Fibroblast of villous mesenchyme (primary cell): ENCODE data around the gene XPA. TPM values are rescaled to one million over a fixed set of nuclear protein-coding genes. Genes with fewer than 3 reads are reported as not detected.

Experiments used
- DNase-seq: peaks from one replicate; pipeline ENCODE4 v3.0.0-alpha.2; 2010; ENCODE audit warnings: low read depth
- H3K4me3 ChIP-seq: 2 replicates; pipeline ENCODE4 v1.5.1; 2011; ENCODE audit warnings: low read depth, mild to moderate bottlenecking, low read length
- total RNA-seq: library from RNA; depleted of rRNA; stranded (reverse); fragments of >200 nt; gene quantifications from 2 replicates; pipeline ENCODE4 v1.2.3, GENCODE V29; 2012
- TF ChIP-seq, protein P1 (sequence below): IDR thresholded peaks from 2 replicates; pipeline ENCODE4 v1.5.1; 2012; ENCODE audit warnings: low read depth, mild to moderate bottlenecking, low read length; ENCODE audit not compliant: insufficient read depth

The XPA gene
- total RNA-seq, 1 donor: 7.8 TPM

DNA sequence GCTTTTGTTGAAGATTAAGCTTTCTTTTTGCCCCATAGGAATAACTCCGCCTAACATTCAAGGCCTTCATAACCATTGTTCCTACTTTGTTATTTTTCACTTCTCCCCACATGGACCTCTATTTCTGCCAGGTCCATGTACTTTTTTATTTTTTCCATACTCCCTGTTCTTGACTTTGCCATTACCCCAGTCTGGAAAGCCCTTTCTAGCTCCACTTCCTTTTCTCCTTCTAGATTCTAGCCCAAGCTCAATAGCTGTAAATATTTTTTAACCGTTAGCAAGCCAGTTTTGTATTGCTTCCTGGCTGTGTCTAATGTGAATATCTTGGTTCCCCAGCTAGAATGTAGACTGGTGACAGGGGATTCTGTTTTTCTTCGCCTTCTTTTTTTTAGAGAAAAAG, 37.4 kb downstream of the XPA start:
- TF ChIP-seq, protein P1, sequence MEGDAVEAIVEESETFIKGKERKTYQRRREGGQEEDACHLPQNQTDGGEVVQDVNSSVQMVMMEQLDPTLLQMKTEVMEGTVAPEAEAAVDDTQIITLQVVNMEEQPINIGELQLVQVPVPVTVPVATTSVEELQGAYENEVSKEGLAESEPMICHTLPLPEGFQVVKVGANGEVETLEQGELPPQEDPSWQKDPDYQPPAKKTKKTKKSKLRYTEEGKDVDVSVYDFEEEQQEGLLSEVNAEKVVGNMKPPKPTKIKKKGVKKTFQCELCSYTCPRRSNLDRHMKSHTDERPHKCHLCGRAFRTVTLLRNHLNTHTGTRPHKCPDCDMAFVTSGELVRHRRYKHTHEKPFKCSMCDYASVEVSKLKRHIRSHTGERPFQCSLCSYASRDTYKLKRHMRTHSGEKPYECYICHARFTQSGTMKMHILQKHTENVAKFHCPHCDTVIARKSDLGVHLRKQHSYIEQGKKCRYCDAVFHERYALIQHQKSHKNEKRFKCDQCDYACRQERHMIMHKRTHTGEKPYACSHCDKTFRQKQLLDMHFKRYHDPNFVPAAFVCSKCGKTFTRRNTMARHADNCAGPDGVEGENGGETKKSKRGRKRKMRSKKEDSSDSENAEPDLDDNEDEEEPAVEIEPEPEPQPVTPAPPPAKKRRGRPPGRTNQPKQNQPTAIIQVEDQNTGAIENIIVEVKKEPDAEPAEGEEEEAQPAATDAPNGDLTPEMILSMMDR: no peak
- H3K4me3 ChIP-seq: no peak overlapping the region
- no peak for DNase-seq

DNA sequence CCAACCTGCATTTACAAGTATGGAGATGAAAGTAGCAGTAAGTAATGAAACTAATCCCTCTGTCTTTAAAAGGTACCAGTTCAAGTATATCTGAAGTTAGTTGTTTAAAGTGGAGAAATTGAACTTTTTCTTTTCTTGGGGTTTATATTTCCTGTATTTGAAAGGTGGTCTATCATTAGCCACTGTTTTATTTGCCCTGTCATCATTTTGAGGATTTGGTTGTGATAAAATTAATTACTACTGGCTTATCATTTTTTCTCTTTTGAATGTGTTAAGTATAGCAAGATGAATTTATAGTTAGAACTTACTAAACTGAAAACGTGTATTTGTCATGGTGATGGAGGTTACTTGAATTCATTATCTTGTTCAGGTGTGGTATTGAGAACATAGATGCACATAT, 38.4 kb downstream of the XPA start:
- DNase-seq: no peak
- TF ChIP-seq, protein P1: no peak
- no peak overlapping the region for H3K4me3 ChIP-seq

DNA sequence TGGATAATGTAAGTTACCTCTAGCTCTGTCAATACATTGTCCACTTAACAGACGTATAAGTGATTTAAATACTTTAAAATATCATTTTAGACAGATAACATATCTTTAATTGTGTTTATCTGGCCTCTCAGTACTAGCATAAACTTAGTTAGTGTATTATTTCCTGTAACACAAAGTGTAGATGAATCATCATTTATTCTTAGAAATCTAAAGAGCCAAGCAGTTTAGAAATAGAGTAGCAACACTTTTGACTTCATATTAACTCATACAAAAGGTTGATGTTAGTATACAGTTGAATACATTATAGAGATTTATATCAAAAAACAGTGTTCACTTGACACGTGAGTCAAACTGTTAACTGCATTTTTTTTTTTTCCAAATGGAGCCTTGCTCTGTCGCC, 45.5 kb downstream of the XPA start:
- no peak for DNase-seq

DNA sequence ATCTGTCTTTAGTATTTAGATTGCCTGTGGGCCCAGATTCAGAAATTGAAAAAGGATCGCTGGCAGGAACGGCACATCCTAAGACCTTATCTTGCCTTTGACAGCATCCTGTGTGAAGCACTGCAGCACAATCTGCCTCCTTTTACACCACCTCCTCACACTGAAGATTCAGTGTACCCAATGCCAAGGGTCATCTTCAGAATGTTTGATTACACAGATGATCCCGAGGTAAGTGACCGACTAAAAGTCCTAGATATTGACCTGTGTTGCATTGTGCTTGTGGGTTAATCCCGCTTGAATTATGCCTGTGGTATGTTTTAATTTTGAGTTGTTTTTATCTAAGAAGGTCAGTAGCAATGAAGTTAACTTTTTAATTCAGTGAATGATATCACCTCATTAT, 49.1 kb downstream of the XPA start:
- TF ChIP-seq, protein P1: no peak
- H3K4me3 ChIP-seq: no peak overlapping the region
- no peak for DNase-seq

More for the DNA sequence above, 45.5 kb downstream of the XPA start:
- no peak overlapping the region for H3K4me3 ChIP-seq
- TF ChIP-seq, protein P1: no peak

DNA sequence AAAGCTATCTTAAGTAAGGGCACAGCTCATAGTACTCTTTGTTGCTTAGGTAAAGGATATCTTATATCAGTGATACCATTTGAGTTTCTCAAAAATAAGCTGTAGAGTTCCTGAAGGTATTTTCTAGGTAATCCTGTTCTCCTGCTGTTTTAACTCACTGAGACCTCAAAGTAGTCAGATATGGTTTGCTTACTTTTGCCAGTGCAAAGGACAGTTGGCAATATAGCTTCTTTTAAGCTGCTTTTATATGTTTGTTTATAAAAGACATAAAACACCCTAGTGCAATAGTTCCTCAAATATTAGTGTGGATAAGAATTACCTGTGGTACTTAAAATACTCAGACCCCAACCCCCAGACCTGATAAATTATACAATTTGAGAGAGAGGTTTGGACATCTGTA, 51.4 kb downstream of the XPA start:
- H3K4me3 ChIP-seq: no peak overlapping the region
- TF ChIP-seq, protein P1: no peak
- DNase-seq: no peak

DNA sequence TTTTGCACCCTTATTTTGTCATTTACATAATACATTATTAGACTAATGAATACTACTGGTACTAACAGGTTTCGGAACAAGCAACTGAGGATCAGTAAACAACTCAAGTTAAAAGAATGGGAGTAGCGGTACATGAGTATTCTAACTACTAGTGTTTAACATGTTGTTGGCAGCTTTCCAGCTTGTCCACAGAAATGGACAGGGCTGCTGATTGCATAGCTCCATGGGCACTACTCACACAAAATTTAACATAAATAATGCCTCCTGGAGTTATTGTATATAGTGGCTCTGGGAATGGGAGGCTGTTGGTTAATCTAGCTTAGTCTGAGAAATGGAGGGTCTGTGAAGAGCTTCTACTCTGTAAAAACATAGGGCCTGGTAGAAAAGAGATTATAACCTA, 56.8 kb downstream of the XPA start:
- DNase-seq: no peak
- H3K4me3 ChIP-seq: no peak overlapping the region
- TF ChIP-seq, protein P1: no peak

DNA sequence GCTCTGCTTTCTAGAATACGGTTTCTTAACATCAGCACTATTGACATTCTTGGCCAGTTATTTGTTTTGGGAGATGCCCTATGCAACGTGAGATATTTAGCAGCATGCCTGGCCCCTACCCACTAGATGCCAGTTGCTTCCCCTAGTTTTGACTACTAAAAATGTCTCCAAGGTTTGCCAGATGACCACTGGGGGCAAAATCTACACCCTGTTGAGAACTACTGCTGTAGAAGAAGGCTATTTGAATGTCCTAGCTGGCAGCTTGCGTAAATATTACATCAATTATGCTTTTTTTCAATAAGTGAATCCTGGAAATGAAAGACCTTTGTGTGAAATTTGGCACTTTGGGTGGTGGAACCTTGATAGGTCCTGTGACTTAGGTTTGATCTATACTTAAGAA, 58.5 kb downstream of the XPA start:
- H3K4me3 ChIP-seq: no peak overlapping the region
- TF ChIP-seq, protein P1: peak; percentile 12
- DNase-seq: no peak
